HepG2 (cell line): ENCODE data around the gene INF2. TPM values are rescaled to one million over a fixed set of nuclear protein-coding genes. Genes with fewer than 3 reads are reported as not detected.

Source experiments
- ZNF788 ChIP-seq: sonication (generic); formaldehyde crosslinking; IDR thresholded peaks from 2 replicates; pipeline ENCODE4 v1.5.0; 2020; ENCODE audit warnings: mild to moderate bottlenecking, missing genetic modification reagents, borderline replicate concordance
- polyA plus RNA-seq, 8 experiments: library from polyadenylated mRNA; depleted of rRNA in 3 of 8; stranded (reverse) in 7 of 8; unstranded in 1 of 8; fragments of >200 nt; fragmentation: Illumina TruSeq in 4 of 8; extraction: Trizol in 4 of 8; gene quantifications; 2 replicates each; pipeline versions ENCODE4 v1.2.1 to v1.2.3, GENCODE V29; 2011 to 2016; ENCODE audit warnings: low read depth in 4 of 8, missing spikeins in 1 of 8, mixed read lengths in 1 of 8; ENCODE audit not compliant: insufficient read depth in 1 of 8
- total RNA-seq, 5 experiments: library from RNA; depleted of rRNA; stranded (reverse); fragments of >200 nt; fragmentation: Illumina TruSeq; extraction: Trizol; gene quantifications; 2 replicates each; pipeline ENCODE4 v1.2.3, GENCODE V29; 2016; ENCODE audit warnings: low read depth in 1 of 5
- TF ChIP-seq, protein P1 (sequence below), 2 experiments: fragments of 450-650 bp in 1 of 2; sonication (generic) in 1 of 2; formaldehyde crosslinking in 1 of 2; IDR thresholded peaks; 2 replicates each; pipeline versions ENCODE4 v1.6.1 to v1.8.0; 2016 to 2022; ENCODE audit warnings: antibody characterized with exemption in 1 of 2, mild to moderate bottlenecking in 1 of 2, missing genetic modification reagents in 1 of 2
- TF ChIP-seq, protein P2 (sequence below): IDR thresholded peaks from 2 replicates; pipeline ENCODE4 v1.6.1; 2012; ENCODE audit warnings: low read depth, low read length, improper control_type of control experiment
- TF ChIP-seq, protein P3 (sequence below): fragments of 450-650 bp; IDR thresholded peaks from 2 replicates; pipeline ENCODE4 v1.6.1; 2017; ENCODE audit warnings: mild to moderate bottlenecking
- TF ChIP-seq, protein P4 (sequence below): sonication (generic); formaldehyde crosslinking; IDR thresholded peaks from 2 replicates; pipeline ENCODE4 v1.5.0; 2020; ENCODE audit warnings: mild to moderate bottlenecking, missing genetic modification reagents, borderline replicate concordance

The INF2 gene
- total and polyA plus RNA-seq, 2 of the 13 experiments (the other 11 are each of a cell fraction or from before 2014, with no cell fraction given) = 16.4 to 26.4 TPM

DNA sequence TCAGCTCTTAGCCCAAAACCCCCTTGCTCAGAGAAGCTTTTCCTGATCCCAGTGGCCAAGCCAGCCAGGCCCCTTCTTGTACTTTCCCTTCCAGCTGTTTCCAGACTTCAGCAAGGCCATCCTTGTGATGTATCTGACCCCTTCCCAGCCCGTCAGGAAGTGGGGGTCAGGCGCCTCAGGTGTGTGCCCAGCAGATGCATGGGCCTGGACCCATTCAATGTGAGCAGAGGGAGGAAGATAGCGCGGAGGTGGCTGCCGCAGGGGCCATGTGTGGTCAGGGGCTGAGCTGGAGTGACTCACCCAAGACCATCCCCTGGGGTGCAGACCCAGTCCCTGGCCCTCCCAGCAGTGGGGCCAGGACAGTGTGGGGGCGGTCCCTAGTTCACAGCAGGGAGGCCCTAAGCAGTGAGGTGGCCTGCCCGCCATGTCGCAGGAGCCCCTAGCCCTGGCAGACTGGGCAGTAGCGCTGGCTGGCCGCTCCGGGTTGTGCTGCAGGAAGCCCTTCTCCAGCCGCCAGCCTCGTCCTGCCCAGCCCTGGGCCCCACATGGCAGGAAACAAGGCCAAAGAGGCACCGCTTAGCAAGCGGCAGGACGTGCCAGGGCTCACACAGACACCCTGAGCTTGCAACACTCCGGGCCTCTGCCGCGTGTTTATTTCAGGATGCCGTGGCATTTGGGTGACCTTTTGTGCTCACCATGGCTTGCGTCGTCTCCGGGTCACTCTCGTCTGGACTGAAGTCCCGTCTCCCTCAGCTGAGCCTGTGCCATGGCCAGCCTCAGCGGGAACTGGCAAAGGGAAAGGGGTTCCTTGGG is 46.6 kb downstream of the INF2 start (continued):
- TF ChIP-seq, protein P1, sequence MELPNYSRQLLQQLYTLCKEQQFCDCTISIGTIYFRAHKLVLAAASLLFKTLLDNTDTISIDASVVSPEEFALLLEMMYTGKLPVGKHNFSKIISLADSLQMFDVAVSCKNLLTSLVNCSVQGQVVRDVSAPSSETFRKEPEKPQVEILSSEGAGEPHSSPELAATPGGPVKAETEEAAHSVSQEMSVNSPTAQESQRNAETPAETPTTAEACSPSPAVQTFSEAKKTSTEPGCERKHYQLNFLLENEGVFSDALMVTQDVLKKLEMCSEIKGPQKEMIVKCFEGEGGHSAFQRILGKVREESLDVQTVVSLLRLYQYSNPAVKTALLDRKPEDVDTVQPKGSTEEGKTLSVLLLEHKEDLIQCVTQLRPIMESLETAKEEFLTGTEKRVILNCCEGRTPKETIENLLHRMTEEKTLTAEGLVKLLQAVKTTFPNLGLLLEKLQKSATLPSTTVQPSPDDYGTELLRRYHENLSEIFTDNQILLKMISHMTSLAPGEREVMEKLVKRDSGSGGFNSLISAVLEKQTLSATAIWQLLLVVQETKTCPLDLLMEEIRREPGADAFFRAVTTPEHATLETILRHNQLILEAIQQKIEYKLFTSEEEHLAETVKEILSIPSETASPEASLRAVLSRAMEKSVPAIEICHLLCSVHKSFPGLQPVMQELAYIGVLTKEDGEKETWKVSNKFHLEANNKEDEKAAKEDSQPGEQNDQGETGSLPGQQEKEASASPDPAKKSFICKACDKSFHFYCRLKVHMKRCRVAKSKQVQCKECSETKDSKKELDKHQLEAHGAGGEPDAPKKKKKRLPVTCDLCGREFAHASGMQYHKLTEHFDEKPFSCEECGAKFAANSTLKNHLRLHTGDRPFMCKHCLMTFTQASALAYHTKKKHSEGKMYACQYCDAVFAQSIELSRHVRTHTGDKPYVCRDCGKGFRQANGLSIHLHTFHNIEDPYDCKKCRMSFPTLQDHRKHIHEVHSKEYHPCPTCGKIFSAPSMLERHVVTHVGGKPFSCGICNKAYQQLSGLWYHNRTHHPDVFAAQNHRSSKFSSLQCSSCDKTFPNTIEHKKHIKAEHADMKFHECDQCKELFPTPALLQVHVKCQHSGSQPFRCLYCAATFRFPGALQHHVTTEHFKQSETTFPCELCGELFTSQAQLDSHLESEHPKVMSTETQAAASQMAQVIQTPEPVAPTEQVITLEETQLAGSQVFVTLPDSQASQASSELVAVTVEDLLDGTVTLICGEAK (IDR thresholded peaks at IDR 0.05) = no peak
- TF ChIP-seq, protein P1 (CRISPR knock-in tag; IDR thresholded peaks at IDR 0.05) = peak; percentile 82
- TF ChIP-seq, protein P2, sequence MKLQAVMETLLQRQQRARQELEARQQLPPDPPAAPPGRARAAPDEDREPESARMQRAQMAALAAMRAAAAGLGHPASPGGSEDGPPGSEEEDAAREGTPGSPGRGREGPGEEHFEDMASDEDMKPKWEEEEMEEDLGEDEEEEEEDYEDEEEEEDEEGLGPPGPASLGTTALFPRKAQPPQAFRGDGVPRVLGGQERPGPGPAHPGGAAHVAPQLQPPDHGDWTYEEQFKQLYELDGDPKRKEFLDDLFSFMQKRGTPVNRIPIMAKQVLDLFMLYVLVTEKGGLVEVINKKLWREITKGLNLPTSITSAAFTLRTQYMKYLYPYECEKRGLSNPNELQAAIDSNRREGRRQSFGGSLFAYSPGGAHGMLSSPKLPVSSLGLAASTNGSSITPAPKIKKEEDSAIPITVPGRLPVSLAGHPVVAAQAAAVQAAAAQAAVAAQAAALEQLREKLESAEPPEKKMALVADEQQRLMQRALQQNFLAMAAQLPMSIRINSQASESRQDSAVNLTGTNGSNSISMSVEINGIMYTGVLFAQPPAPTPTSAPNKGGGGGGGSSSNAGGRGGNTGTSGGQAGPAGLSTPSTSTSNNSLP = no peak
- TF ChIP-seq, protein P3, sequence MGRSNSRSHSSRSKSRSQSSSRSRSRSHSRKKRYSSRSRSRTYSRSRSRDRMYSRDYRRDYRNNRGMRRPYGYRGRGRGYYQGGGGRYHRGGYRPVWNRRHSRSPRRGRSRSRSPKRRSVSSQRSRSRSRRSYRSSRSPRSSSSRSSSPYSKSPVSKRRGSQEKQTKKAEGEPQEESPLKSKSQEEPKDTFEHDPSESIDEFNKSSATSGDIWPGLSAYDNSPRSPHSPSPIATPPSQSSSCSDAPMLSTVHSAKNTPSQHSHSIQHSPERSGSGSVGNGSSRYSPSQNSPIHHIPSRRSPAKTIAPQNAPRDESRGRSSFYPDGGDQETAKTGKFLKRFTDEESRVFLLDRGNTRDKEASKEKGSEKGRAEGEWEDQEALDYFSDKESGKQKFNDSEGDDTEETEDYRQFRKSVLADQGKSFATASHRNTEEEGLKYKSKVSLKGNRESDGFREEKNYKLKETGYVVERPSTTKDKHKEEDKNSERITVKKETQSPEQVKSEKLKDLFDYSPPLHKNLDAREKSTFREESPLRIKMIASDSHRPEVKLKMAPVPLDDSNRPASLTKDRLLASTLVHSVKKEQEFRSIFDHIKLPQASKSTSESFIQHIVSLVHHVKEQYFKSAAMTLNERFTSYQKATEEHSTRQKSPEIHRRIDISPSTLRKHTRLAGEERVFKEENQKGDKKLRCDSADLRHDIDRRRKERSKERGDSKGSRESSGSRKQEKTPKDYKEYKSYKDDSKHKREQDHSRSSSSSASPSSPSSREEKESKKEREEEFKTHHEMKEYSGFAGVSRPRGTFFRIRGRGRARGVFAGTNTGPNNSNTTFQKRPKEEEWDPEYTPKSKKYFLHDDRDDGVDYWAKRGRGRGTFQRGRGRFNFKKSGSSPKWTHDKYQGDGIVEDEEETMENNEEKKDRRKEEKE = no peak
- TF ChIP-seq ZNF788 = peak; percentile 92
- TF ChIP-seq, protein P4, sequence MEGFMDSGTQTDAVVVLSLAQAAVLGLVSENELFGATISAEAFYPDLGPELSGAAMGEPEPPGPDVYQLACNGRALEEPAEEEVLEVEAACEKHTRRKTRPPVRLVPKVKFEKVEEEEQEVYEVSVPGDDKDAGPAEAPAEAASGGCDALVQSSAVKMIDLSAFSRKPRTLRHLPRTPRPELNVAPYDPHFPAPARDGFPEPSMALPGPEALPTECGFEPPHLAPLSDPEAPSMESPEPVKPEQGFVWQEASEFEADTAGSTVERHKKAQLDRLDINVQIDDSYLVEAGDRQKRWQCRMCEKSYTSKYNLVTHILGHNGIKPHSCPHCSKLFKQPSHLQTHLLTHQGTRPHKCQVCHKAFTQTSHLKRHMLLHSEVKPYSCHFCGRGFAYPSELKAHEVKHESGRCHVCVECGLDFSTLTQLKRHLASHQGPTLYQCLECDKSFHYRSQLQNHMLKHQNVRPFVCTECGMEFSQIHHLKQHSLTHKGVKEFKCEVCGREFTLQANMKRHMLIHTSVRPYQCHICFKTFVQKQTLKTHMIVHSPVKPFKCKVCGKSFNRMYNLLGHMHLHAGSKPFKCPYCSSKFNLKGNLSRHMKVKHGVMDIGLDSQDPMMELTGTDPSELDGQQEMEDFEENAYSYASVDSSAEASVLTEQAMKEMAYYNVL (CRISPR knock-in tag) = no peak
